A549 (cell line): ENCODE data around the gene PDP2. TPM values are rescaled to one million over a fixed set of nuclear protein-coding genes. Genes with fewer than 3 reads are reported as not detected.
"Not testable (repeated sequence)": the region's sequence is repeated elsewhere in the genome, so short reads cannot be mapped to it uniquely, and the experiment has no call there.

Experiments
- ATAC-seq, 2 experiments: fragments of 200-7000 bp in 1 of 2; fragments of >200 bp in 1 of 2; cut with Nextera tagmentation in 1 of 2; cut with Tn5 transposase in 1 of 2; 3 replicates each; pipeline versions ENCODE4 v1.8.0 to v1.9.1; 2018 to 2020; ENCODE audit warnings: mild to moderate bottlenecking in 1 of 2, moderate library complexity in 1 of 2
- CTCF ChIA-PET: fragments of 300-600 bp; sonication (Branson Sonifier 250); formaldehyde crosslinking; extraction: SDS; loops from one replicate; lab custom pipeline; 2021; ENCODE audit warnings: antibody characterized with exemption, inconsistent platforms; lab: Yijun Ruan, JAX
- POLR2A ChIA-PET: fragments of 350-600 bp; formaldehyde crosslinking; extraction: SDS; loops from one replicate; lab custom pipeline; 2021; ENCODE audit warnings: antibody characterized with exemption, inconsistent platforms; lab: Yijun Ruan, JAX
- DNase-seq, 2 experiments: peaks; one replicate each; pipeline versions ENCODE4 v3.0.0 to v3.0.0-alpha.2; 2011 to 2016; ENCODE audit warnings: low read depth in 1 of 2, low spot score in 1 of 2
- FAIRE-seq: peaks from 2 replicates; lab custom pipeline; 2011; peaks lifted over from hg19 to GRCh38; lab: Jason Lieb, UNC
- H3K27ac ChIP-seq, 2 experiments: fragments of >200 bp; sonication (Bioruptor Twin); formaldehyde crosslinking; 3 replicates each; pipeline ENCODE4 v1.5.1; 2016 to 2017
- H3K4me1 ChIP-seq: fragments of >200 bp; sonication (Bioruptor Twin); formaldehyde crosslinking; 3 replicates; pipeline ENCODE4 v1.6.1; 2016
- H3K4me2 ChIP-seq: fragments of >200 bp; sonication (Bioruptor Twin); formaldehyde crosslinking; 3 replicates; pipeline ENCODE4 v1.6.1; 2016
- H3K4me3 ChIP-seq: fragments of >200 bp; sonication (Bioruptor Twin); formaldehyde crosslinking; 3 replicates; pipeline ENCODE4 v1.5.1; 2016
- H3K9me3 ChIP-seq: fragments of >200 bp; sonication (Bioruptor Twin); formaldehyde crosslinking; 3 replicates; pipeline ENCODE4 v1.6.1; 2016
- ATOH8 ChIP-seq: fragments of 250-450 bp; sonication (Bioruptor Pico); IDR thresholded peaks from 2 replicates; pipeline ENCODE4 v1.5.0; 2020; ENCODE audit warnings: low read depth, mild to moderate bottlenecking, moderate library complexity
- BCL3 ChIP-seq: fragments of >200 bp; sonication (Bioruptor Twin); formaldehyde crosslinking; IDR thresholded peaks from 3 replicates; pipeline ENCODE4 v1.6.1; 2016
- CEBPB ChIP-seq, 2 experiments: fragments of >200 bp in 1 of 2; sonication (Bioruptor Twin) in 1 of 2; formaldehyde crosslinking in 1 of 2; IDR thresholded peaks; 2 replicates each; pipeline ENCODE4 v1.6.1; 2012 to 2016
- FOSB ChIP-seq: fragments of 250-450 bp; sonication (Bioruptor Pico); IDR thresholded peaks from 2 replicates; pipeline ENCODE4 v1.5.0; 2020; ENCODE audit warnings: mild to moderate bottlenecking, moderate library complexity
- FOSL2 ChIP-seq, 2 experiments: fragments of 450-650 bp in 1 of 2; fragments of >200 bp in 1 of 2; sonication (Bioruptor Twin) in 1 of 2; formaldehyde crosslinking; IDR thresholded peaks; 2 replicates each; pipeline versions ENCODE4 v1.5.0 to v1.6.1; 2016 to 2020; ENCODE audit warnings: mild to moderate bottlenecking in 1 of 2, moderate library complexity in 1 of 2
- HEYL ChIP-seq: fragments of 250-450 bp; sonication (Bioruptor Pico); IDR thresholded peaks from 2 replicates; pipeline ENCODE4 v1.8.0; 2021; ENCODE audit warnings: mild to moderate bottlenecking, moderate library complexity
- HOXB5 ChIP-seq: fragments of 250-450 bp; sonication (Bioruptor Pico); IDR thresholded peaks from 2 replicates; pipeline ENCODE4 v1.5.0; 2020; ENCODE audit warnings: mild to moderate bottlenecking, moderate library complexity
- JUN ChIP-seq, 2 experiments: fragments of >200 bp; sonication (Bioruptor Twin); formaldehyde crosslinking; IDR thresholded peaks; 2 replicates in 1 of 2; 3 replicates in 1 of 2; pipeline ENCODE4 v1.6.1; 2016 to 2017
- MAFK ChIP-seq: fragments of 450-650 bp; IDR thresholded peaks from 2 replicates; pipeline ENCODE4 v1.6.1; 2014; ENCODE audit not compliant: partially characterized antibody
- MYC ChIP-seq: IDR thresholded peaks from 2 replicates; pipeline ENCODE4 v1.6.1; 2012; ENCODE audit warnings: mild to moderate bottlenecking, inconsistent platforms, low read length, improper control_type of control experiment, borderline replicate concordance
- RAD21 ChIP-seq, 2 experiments: fragments of >200 bp in 1 of 2; sonication (Bioruptor Twin) in 1 of 2; formaldehyde crosslinking in 1 of 2; IDR thresholded peaks in 1 of 2; conservative IDR thresholded peaks in 1 of 2; 2 replicates in 1 of 2; 3 replicates in 1 of 2; pipeline ENCODE4 v1.6.1; 2012 to 2018; ENCODE audit warnings: inconsistent platforms in 1 of 2
- SMC3 ChIP-seq: fragments of >200 bp; sonication (Bioruptor Twin); formaldehyde crosslinking; IDR thresholded peaks from 3 replicates; pipeline ENCODE4 v1.6.1; 2018; ENCODE audit warnings: inconsistent platforms
- SREBF2 ChIP-seq: fragments of 450-650 bp; IDR thresholded peaks from 2 replicates; pipeline ENCODE4 v1.6.1; 2014; ENCODE audit warnings: mild to moderate bottlenecking, moderate library complexity
- ZFP36 ChIP-seq: fragments of 450-650 bp; IDR thresholded peaks from 2 replicates; pipeline ENCODE4 v1.6.1; 2014; ENCODE audit warnings: borderline replicate concordance; ENCODE audit not compliant: partially characterized antibody
- WGBS: methylation state at CpG from one replicate; pipeline ENCODE4 v1.1.6; 2017; ENCODE audit errors: missing lambda C conversion rate; 5-methylcytosine and 5-hydroxymethylcytosine counted together
- polyA plus RNA-seq, 4 experiments: library from polyadenylated mRNA; depleted of rRNA in 3 of 4; stranded (reverse); fragments of >200 nt; fragmentation: RNase III in 1 of 4; extraction: RNeasy Plus Mini Kit Qiagen cat#74134 plus additional on column Dnase treatment in 1 of 4; gene quantifications; 2 replicates in 3 of 4; 3 replicates in 1 of 4; pipeline ENCODE4 v1.2.3, GENCODE V29; 2011 to 2017
- TF ChIP-seq, protein P1 (sequence below): IDR thresholded peaks from 2 replicates; pipeline ENCODE4 v1.6.1; 2012
- TF ChIP-seq, protein P2 (sequence below): fragments of >200 bp; sonication (Bioruptor Twin); formaldehyde crosslinking; IDR thresholded peaks from 3 replicates; pipeline ENCODE4 v1.5.1; 2016
- TF ChIP-seq, protein P3 (sequence below): fragments of 150-350 bp; IDR thresholded peaks from 2 replicates; pipeline ENCODE4 v1.6.1; 2014; ENCODE audit warnings: low read depth, mild to moderate bottlenecking, low read length

PDP2 gene
- polyA plus RNA-seq, 2 of the 4 experiments (the other 2 are of a cell fraction), result 10.0 to 10.5 TPM

- H3K27ac ChIP-seq, H3K4me3 ChIP-seq, POLR2A ChIA-PET, H3K4me2 ChIP-seq, ATAC-seq, FAIRE-seq, H3K4me1 ChIP-seq, DNase-seq, H3K9me3 ChIP-seq: not testable (repeated sequence)
- 89% methylated on average over 2 of the region's 2 CpGs for WGBS
- CTCF ChIA-PET, result interaction anchor here (1.1 to 9.1 kb wide), 9 partner anchors 22 to 465 kb away, joined by 3 to 148 read pairs (median 4); partner anchors contain the start of genes DYNC1LI2 and NAE1
Measured at GRCh38 chr16:66871363-66871762, 9.0 kb upstream of the PDP2 start.

DNA sequence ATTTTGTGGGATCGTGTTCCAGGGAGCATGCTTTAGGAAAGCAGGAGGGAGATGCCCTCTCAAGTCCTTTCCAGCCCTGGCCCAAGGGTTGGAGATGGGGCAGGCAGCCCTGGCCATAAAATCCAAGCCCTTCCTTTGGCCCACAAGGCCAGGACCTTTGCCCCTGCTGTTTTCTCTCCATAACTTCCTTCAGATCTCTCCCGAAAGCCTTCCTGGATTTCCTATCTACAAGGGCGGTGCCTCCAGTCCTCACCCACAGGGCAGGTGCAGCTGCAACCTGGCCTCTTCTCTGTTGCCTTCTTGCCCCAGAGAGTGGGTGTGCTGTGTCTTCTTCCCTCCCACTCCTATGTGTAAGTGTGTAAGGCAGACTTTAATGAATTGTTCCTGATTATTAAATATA, 8.5 kb upstream of the PDP2 start:
- Histone ChIP-seq H3K9me3 (no peaks in the 10 kb centered on the region), H3K4me3 (no peak overlapping the region), H3K4me1 (peaks cover 5% of the 10 kb centered on the region; the same call in 2 of the 3 replicates), H3K4me2 (no peak overlapping the region), H3K27ac (no peak overlapping the region)
- FAIRE-seq, result no peak
- ATAC-seq, result no peak
- CTCF ChIA-PET, result interaction anchor here (1.2 to 9.1 kb wide), 14 partner anchors 8 to 468 kb away, joined by 3 to 148 read pairs (median 6); partner anchors contain the start of genes DYNC1LI2 and NAE1
- POLR2A ChIA-PET, result no interaction called here
- no peak for DNase-seq
- TF ChIP-seq FOSB (CRISPR knock-in tag), result no peak
- WGBS, result 82% methylated on average over 3 of the region's 3 CpGs

DNA sequence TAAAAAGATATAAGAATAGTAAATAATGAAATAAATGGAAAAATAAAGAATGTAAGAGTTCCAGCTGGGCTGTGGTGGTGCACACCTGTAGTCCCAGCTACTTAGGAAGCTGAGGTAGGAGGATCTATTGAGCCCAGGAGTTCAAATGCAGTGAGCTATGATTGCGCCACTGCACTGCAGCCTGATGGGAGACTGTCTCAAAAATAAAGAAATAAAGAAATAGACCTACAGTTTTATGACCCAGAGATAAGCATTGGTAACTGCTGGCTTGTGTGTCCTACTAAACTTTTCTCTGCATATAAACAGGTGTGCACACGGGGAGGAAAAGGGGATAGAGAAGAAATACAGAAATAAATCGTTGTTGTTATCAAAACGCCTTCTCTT, 7.8 kb upstream of the PDP2 start:
- H3K27ac ChIP-seq, result peak overlapping the region; percentile 79 to 82
- DNase-seq, result no peak
- H3K4me2 ChIP-seq, result peak overlapping the region; percentile 75
- 60% methylated on average over 4 of the region's 4 CpGs for whole genome bisulfite sequencing
- CTCF ChIA-PET, result interaction anchor here (0.6 to 9.1 kb wide), 41 partner anchors 9 to 469 kb away, joined by 3 to 148 read pairs (median 4); partner anchors contain the start of genes CA7, CMTM2, DYNC1LI2 and NAE1
- ATAC-seq, result no peak
- H3K9me3 ChIP-seq, result no peaks in the 10 kb centered on the region
- H3K4me3 ChIP-seq, result peak overlapping the region; percentile 23; the same call in 2 of the 3 replicates
- no peak for FAIRE-seq
- POLR2A ChIA-PET, result interaction anchor here (0.6 to 1.4 kb wide), 5 partner anchors 10 to 303 kb away, joined by 3 to 8 read pairs (median 5); partner anchors contain the start of gene NAE1
- peaks cover 5% of the 10 kb centered on the region; the same call in 2 of the 3 replicates for H3K4me1 ChIP-seq
- peak in 1 of 2 experiments; percentile 69; a peak in 3 of 4 replicates for TF ChIP-seq CEBPB (IDR thresholded peaks at IDR 0.05)
- no peak for TF ChIP-seq HOXB5
- TF ChIP-seq BCL3, result no peak

GRCh38 chr16:66872943-66873684, 7.2 kb upstream of the PDP2 start:
- Histone ChIP-seq H3K27ac (peak overlapping the region; percentile 79 to 82), H3K4me1 (peaks cover 5% of the 10 kb centered on the region; the same call in 2 of the 3 replicates), H3K4me2 (peak overlapping the region; percentile 75), H3K9me3 (no peaks in the 10 kb centered on the region), H3K4me3 (peak overlapping the region; percentile 37)
- ChIA-PET CTCF (interaction anchor here (0.6 to 9.1 kb wide), 40 partner anchors 10 to 469 kb away, joined by 3 to 148 read pairs (median 4); partner anchors contain the start of genes CA7, CMTM2 and NAE1), POLR2A (interaction anchor here (0.6 to 1.4 kb wide), 5 partner anchors 11 to 303 kb away, joined by 3 to 8 read pairs (median 5); partner anchors contain the start of gene NAE1)
- peak; percentile 73 for FAIRE-seq
- DNase-seq, result peak; percentile 89 to 92
- WGBS, result 9% methylated on average over 33 of the region's 39 CpGs
- ATAC-seq, result peak; percentile 94 to 98
- TF ChIP-seq ZFP36, result peak; percentile 69
- TF ChIP-seq SREBF2, result no peak
- TF ChIP-seq RAD21 (conservative IDR thresholded peaks at IDR 0.05 in 1 of 2, IDR thresholded peaks at IDR 0.05 in 1 of 2), result peak; percentile 46 to 61
- TF ChIP-seq MAFK, result peak; percentile 46
- TF ChIP-seq SMC3, result peak; percentile 63
- TF ChIP-seq, protein P1, sequence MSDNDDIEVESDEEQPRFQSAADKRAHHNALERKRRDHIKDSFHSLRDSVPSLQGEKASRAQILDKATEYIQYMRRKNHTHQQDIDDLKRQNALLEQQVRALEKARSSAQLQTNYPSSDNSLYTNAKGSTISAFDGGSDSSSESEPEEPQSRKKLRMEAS, result peak; percentile 96
- peak; percentile 68; the same call in 1 of the 2 replicates for TF ChIP-seq MYC
- no peak for TF ChIP-seq FOSL2 (IDR thresholded peaks at IDR 0.05)
- peak; percentile 32 for TF ChIP-seq FOSL2 (CRISPR knock-in tag; IDR thresholded peaks at IDR 0.05)
- TF ChIP-seq BCL3, result no peak
- 0 out of 2 replicates have a peak, but pooled peaks have one; percentile 24 for TF ChIP-seq ATOH8 (CRISPR knock-in tag)
- TF ChIP-seq, protein P2, sequence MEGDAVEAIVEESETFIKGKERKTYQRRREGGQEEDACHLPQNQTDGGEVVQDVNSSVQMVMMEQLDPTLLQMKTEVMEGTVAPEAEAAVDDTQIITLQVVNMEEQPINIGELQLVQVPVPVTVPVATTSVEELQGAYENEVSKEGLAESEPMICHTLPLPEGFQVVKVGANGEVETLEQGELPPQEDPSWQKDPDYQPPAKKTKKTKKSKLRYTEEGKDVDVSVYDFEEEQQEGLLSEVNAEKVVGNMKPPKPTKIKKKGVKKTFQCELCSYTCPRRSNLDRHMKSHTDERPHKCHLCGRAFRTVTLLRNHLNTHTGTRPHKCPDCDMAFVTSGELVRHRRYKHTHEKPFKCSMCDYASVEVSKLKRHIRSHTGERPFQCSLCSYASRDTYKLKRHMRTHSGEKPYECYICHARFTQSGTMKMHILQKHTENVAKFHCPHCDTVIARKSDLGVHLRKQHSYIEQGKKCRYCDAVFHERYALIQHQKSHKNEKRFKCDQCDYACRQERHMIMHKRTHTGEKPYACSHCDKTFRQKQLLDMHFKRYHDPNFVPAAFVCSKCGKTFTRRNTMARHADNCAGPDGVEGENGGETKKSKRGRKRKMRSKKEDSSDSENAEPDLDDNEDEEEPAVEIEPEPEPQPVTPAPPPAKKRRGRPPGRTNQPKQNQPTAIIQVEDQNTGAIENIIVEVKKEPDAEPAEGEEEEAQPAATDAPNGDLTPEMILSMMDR, result peak; percentile 93
- TF ChIP-seq HEYL (CRISPR knock-in tag), result no peak
- TF ChIP-seq, protein P3, sequence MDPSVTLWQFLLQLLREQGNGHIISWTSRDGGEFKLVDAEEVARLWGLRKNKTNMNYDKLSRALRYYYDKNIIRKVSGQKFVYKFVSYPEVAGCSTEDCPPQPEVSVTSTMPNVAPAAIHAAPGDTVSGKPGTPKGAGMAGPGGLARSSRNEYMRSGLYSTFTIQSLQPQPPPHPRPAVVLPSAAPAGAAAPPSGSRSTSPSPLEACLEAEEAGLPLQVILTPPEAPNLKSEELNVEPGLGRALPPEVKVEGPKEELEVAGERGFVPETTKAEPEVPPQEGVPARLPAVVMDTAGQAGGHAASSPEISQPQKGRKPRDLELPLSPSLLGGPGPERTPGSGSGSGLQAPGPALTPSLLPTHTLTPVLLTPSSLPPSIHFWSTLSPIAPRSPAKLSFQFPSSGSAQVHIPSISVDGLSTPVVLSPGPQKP, result no peak
- TF ChIP-seq JUN (IDR thresholded peaks at IDR 0.05), result peak in 1 of 2 experiments; percentile 50; a peak in 2 of 5 replicates
